B cell (primary cell): ENCODE measurements around the gene TMEM256. TPM values are rescaled to one million over a fixed set of nuclear protein-coding genes. Genes with fewer than 3 reads are reported as not detected.

ENCODE experiments used
- ATAC-seq: fragments of 200-7000 bp; cut with Tn5 transposase; one replicate; pipeline ENCODE4 v1.10.0; 2021; ENCODE audit warnings: low read depth, mild to moderate bottlenecking, moderate number of reproducible peaks, moderate library complexity
- CTCF ChIA-PET: fragments of 350-600 bp; sonication (Branson Sonifier 250); formaldehyde crosslinking; loops from one replicate; lab custom pipeline; 2021; ENCODE audit warnings: antibody characterized with exemption, inconsistent platforms; lab: Charles Lee
- POLR2A ChIA-PET: fragments of 350-600 bp; sonication (Branson Sonifier 250); formaldehyde crosslinking; loops from one replicate; lab custom pipeline; 2021; ENCODE audit warnings: antibody characterized with exemption; lab: Charles Lee
- DNase-seq: peaks from one replicate; pipeline ENCODE4 v3.0.0; 2013
- H2AFZ ChIP-seq: 2 replicates; pipeline ENCODE4 v1.6.1; 2012; ENCODE audit warnings: mild to moderate bottlenecking, low read depth, low read length; ENCODE audit not compliant: insufficient read depth, poor library complexity, severe bottlenecking
- H3K27ac ChIP-seq, 2 donors: 1 replicate in 1 of 2; 2 replicates in 1 of 2; pipeline ENCODE4 v1.5.1; 2012 to 2013; ENCODE audit warnings: low read length in 2 of 2, mild to moderate bottlenecking in 2 of 2, moderate library complexity in 1 of 2
- H3K27me3 ChIP-seq, 4 experiments: fragments of 200-600 bp in 1 of 4; sonication (generic) in 1 of 4; replicated peaks in 1 of 4; 1 replicate in 2 of 4; 2 replicates in 2 of 4; pipeline versions ENCODE4 v1.6.1 to v1.7.0; 2013 to 2016; ENCODE audit warnings: low read length in 3 of 4, mild to moderate bottlenecking in 2 of 4, mixed read lengths in 1 of 4, moderate library complexity in 1 of 4; ENCODE audit not compliant: insufficient read depth in 4 of 4, control insufficient read depth in 3 of 4; ENCODE audit errors: control extremely low read depth in 1 of 4
- H3K36me3 ChIP-seq, 2 experiments: replicated peaks in 1 of 2; 1 replicate in 1 of 2; 2 replicates in 1 of 2; pipeline versions ENCODE4 v1.6.1 to v1.7.1; 2013; ENCODE audit warnings: low read length in 1 of 2; ENCODE audit not compliant: insufficient read depth in 2 of 2, control insufficient read depth in 1 of 2; ENCODE audit errors: control extremely low read depth in 1 of 2, extremely low read depth in 1 of 2
- H3K4me1 ChIP-seq, 2 donors: fragments of 200-600 bp in 1 of 2; sonication (generic) in 1 of 2; 1 replicate in 1 of 2; 2 replicates in 1 of 2; pipeline versions ENCODE4 v1.5.1 to v1.6.1; 2013 to 2017; ENCODE audit warnings: low read length in 2 of 2; ENCODE audit not compliant: control insufficient read depth in 2 of 2, insufficient read depth in 2 of 2
- H3K4me2 ChIP-seq: replicated peaks from 2 replicates; pipeline ENCODE3; 2012; ENCODE audit warnings: mild to moderate bottlenecking, low read depth, low read length; ENCODE audit not compliant: poor library complexity, severe bottlenecking
- H3K4me3 ChIP-seq, 5 experiments: fragments of 200-600 bp in 1 of 5; sonication (generic) in 1 of 5; 1 replicate in 3 of 5; 2 replicates in 2 of 5; pipeline versions ENCODE4 v1.5.1 to v1.7.0; 2011 to 2016; ENCODE audit warnings: low read length in 4 of 5, mild to moderate bottlenecking in 4 of 5, low read depth in 2 of 5, control low read depth in 1 of 5, moderate library complexity in 1 of 5; ENCODE audit not compliant: insufficient read depth in 1 of 5; ENCODE audit errors: control extremely low read depth in 1 of 5, extremely low read depth in 1 of 5
- H3K79me2 ChIP-seq: fragments of 200-600 bp; sonication (generic); one replicate; pipeline ENCODE4 v1.6.0; 2016; ENCODE audit warnings: low read length; ENCODE audit not compliant: control insufficient read depth, insufficient read depth
- H3K9ac ChIP-seq: fragments of 200-600 bp; sonication (generic); 2 replicates; pipeline ENCODE4 v1.6.1; 2017; ENCODE audit warnings: mild to moderate bottlenecking, low read length, moderate library complexity
- H3K9me3 ChIP-seq, 3 donors: one replicate each; pipeline versions ENCODE4 v1.6.1 to v1.7.1; 2013; ENCODE audit warnings: low read length in 2 of 3; ENCODE audit not compliant: control insufficient read depth in 2 of 3, insufficient read depth in 1 of 3; ENCODE audit errors: control extremely low read depth in 1 of 3
- H4K20me1 ChIP-seq: 2 replicates; pipeline ENCODE4 v1.6.0; 2012; ENCODE audit warnings: mild to moderate bottlenecking, low read length; ENCODE audit not compliant: insufficient read depth, control insufficient read depth, poor library complexity, severe bottlenecking
- H3K27ac Mint-ChIP-seq: one replicate; pipeline ENCODE4 v1.8.0; 2021; ENCODE audit warnings: mixed read lengths
- H3K27me3 Mint-ChIP-seq: one replicate; pipeline ENCODE4 v1.8.0; 2021; ENCODE audit warnings: mixed read lengths
- H3K4me1 Mint-ChIP-seq: one replicate; pipeline ENCODE4 v1.8.0; 2021; ENCODE audit warnings: mixed read lengths
- H3K4me3 Mint-ChIP-seq: one replicate; pipeline ENCODE4 v1.8.0; 2021; ENCODE audit warnings: mixed read lengths
- H3K9me3 Mint-ChIP-seq: one replicate; pipeline ENCODE4 v1.8.0; 2022; ENCODE audit warnings: mixed read lengths; ENCODE audit not compliant: insufficient read depth
- EZH2 ChIP-seq: IDR thresholded peaks from 2 replicates; pipeline ENCODE4 v1.6.1; 2012; ENCODE audit warnings: borderline replicate concordance, low read depth, mild to moderate bottlenecking, moderate library complexity, low read length; ENCODE audit not compliant: insufficient read depth, poor library complexity, severe bottlenecking
- WGBS: methylation state at CpG from one replicate; pipeline ENCODE4 v1.1.5; 2013; ENCODE audit warnings: missing lambda C conversion rate; ENCODE audit not compliant: insufficient coverage; 5-methylcytosine and 5-hydroxymethylcytosine counted together
- intact Hi-C: fragments of 100-400 bp; cut with micrococcal nuclease; formaldehyde crosslinking; loops from one replicate; pipeline ENCODE4 v1.10.0; 2022
- polyA plus RNA-seq: library from polyadenylated mRNA; depleted of rRNA; stranded (reverse); fragments of >200 nt; gene quantifications from 2 replicates; pipeline ENCODE4 v1.2.3, GENCODE V29; 2012
- total RNA-seq, 2 donors: library from RNA; stranded (reverse); fragments of 120-200 nt in 1 of 2; gene quantifications; 1 replicate in 1 of 2; 2 replicates in 1 of 2; pipeline versions ENCODE4 v1.2.3 to v1.2.4, GENCODE V29; 2013 to 2022
- TF ChIP-seq, protein P1 (sequence below): fragments of 200-600 bp; IDR thresholded peaks from one replicate; pipeline ENCODE4 v1.8.0; 2022; ENCODE audit warnings: antibody characterized with exemption, mild to moderate bottlenecking

Gene TMEM256
- total and polyA plus RNA-seq, 2 donors (not counting 1 experiment from before 2014, with no cell fraction given) = 65.4 to 67.8 TPM

DNA sequence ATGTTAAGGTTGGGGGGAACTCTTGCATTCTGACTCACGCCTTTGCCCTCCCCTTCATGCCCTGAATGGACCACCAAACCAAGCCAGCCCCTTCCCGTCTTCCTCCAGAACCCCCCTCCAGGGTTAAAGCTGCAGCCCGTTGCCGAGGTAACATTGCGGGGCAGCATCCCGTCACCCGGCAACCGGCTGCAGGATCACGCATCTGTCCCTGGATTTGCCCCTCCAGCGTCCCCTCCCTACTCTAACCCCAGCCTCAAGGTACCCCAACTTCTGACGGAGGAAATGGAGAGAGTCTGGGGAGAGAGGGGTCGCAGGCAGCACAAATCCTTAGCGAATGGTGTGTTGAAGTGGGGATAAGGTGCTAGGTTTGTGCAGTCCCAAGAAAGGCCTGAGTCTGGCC lies 3.2 kb upstream of the TMEM256 start:
- no peak overlapping the region for H3K27ac Mint-ChIP-seq
- no peaks in the 10 kb centered on the region for H3K36me3 ChIP-seq
- intact Hi-C loops = no loop called here
- peaks cover 0 to 4% (median 0%) of the 10 kb centered on the region in 3 donors for H3K9me3 ChIP-seq
- peak overlapping the region; percentile 10 for H3K4me3 Mint-ChIP-seq
- H2AFZ ChIP-seq = no peak overlapping the region
- H3K4me3 ChIP-seq = no peak overlapping the region
- ChIA-PET POLR2A (interaction anchor here (1.2 kb wide), 1 partner anchor 187 kb away, joined by 3 read pairs; no protein-coding TSS in a partner anchor), CTCF (interaction anchor here (1.1 to 1.2 kb wide), 4 partner anchors 29 to 154 kb away, joined by 3 read pairs; no protein-coding TSS in a partner anchor)
- DNase-seq (no peak), ATAC-seq (no peak)
- peaks cover 6% of the 10 kb centered on the region for H3K79me2 ChIP-seq
- 96% methylated on average over 4 of the region's 13 CpGs for WGBS
- peaks cover 0 to 33% (median 4%) of the 10 kb centered on the region in 4 experiments for H3K27me3 ChIP-seq
- no peaks in the 10 kb centered on the region for H3K9me3 Mint-ChIP-seq
- H3K27me3 Mint-ChIP-seq = peaks cover 30% of the 10 kb centered on the region
- peaks cover 23% of the 10 kb centered on the region for H3K4me1 Mint-ChIP-seq
- H4K20me1 ChIP-seq = no peaks in the 10 kb centered on the region
- no peak overlapping the region for H3K9ac ChIP-seq
- peaks cover 17 to 20% of the 10 kb centered on the region in 2 donors for H3K4me1 ChIP-seq
- TF ChIP-seq, protein P1, sequence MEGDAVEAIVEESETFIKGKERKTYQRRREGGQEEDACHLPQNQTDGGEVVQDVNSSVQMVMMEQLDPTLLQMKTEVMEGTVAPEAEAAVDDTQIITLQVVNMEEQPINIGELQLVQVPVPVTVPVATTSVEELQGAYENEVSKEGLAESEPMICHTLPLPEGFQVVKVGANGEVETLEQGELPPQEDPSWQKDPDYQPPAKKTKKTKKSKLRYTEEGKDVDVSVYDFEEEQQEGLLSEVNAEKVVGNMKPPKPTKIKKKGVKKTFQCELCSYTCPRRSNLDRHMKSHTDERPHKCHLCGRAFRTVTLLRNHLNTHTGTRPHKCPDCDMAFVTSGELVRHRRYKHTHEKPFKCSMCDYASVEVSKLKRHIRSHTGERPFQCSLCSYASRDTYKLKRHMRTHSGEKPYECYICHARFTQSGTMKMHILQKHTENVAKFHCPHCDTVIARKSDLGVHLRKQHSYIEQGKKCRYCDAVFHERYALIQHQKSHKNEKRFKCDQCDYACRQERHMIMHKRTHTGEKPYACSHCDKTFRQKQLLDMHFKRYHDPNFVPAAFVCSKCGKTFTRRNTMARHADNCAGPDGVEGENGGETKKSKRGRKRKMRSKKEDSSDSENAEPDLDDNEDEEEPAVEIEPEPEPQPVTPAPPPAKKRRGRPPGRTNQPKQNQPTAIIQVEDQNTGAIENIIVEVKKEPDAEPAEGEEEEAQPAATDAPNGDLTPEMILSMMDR = no peak
- TF ChIP-seq EZH2 = no peak
- no peak overlapping the region for H3K27ac ChIP-seq
- H3K4me2 ChIP-seq = no peak overlapping the region

DNA sequence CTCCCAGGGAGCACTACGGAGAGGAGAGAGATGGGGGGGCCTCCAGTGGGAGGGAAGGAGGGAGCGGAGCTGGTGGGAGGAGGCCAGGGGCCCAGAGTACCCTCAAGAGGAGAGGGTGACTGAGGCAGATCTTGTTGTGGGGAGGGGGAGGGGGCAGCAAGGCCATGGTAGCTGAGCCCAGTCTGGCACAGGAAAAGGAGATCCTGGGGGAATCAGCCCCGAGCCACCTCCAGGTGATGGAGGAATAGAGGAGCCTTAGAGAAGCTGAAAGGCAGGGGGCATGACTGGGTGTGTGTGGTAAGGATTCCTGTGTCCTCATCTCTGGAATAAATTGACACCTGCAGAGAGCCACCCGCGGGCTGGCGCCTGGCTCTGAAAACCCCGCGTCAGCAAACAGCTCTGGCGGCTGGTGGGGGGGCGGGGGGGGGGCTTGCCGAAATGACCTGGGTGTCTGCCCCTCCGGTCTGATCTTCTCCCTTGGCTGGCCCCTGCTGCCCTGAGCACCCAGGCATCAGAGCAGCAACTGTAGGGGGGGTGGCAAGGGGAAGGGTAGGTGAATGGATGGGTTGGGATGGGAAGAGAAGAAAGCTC lies 2.4 kb upstream of the TMEM256 start:
- Histone ChIP-seq H3K36me3 (no peaks in the 10 kb centered on the region), H3K9ac (no peak overlapping the region), H3K4me3 (no peak overlapping the region), H2AFZ (no peak overlapping the region), H3K4me2 (no peak overlapping the region), H4K20me1 (no peaks in the 10 kb centered on the region), H3K27me3 (peaks cover 0 to 33% (median 4%) of the 10 kb centered on the region in 4 experiments), H3K27ac (no peak overlapping the region), H3K4me1 (peaks cover 17 to 20% of the 10 kb centered on the region in 2 donors), H3K79me2 (peaks cover 6% of the 10 kb centered on the region), H3K9me3 (peaks cover 0 to 4% (median 0%) of the 10 kb centered on the region in 3 donors)
- ChIA-PET CTCF (interaction anchor here (1.2 kb wide), 2 partner anchors 30 to 32 kb away, joined by 3 to 4 read pairs; no protein-coding TSS in a partner anchor), POLR2A (interaction anchor here (1.2 kb wide), 1 partner anchor 186 kb away, joined by 3 read pairs; no protein-coding TSS in a partner anchor)
- no peak for TF ChIP-seq EZH2
- TF ChIP-seq, protein P1 = no peak
- peaks cover 30% of the 10 kb centered on the region for H3K27me3 Mint-ChIP-seq
- no peak overlapping the region for H3K27ac Mint-ChIP-seq
- intact Hi-C loops = no loop called here
- ATAC-seq (no peak), DNase-seq (no peak)
- 83% methylated on average over 9 of the region's 12 CpGs for WGBS
- H3K9me3 Mint-ChIP-seq = no peaks in the 10 kb centered on the region
- peak overlapping the region; percentile 80 for H3K4me3 Mint-ChIP-seq
- peaks cover 23% of the 10 kb centered on the region for H3K4me1 Mint-ChIP-seq
